Activated gamma-delta T cell (primary cell): ENCODE measurements around the gene C1QTNF1.
"Not testable (repeated sequence)": the region's sequence is repeated elsewhere in the genome, so short reads cannot be mapped to it uniquely, and the experiment has no call there.

Experiments
- DNase-seq: peaks from one replicate; lab custom pipeline; 2025; lab: John Stamatoyannopoulos, UW

Gene C1QTNF1

GRCh38 chr17:79054200-79054960, 30.4 kb downstream of the C1QTNF1 start:
- DNase-seq, result no peak

GRCh38 chr17:79055197-79055596, 31.2 kb downstream of the C1QTNF1 start:
- DNase-seq, result no peak

GRCh38 chr17:79057737-79058385, 33.9 kb downstream of the C1QTNF1 start:
- no peak for DNase-seq

GRCh38 chr17:79062691-79063090, 38.7 kb downstream of the C1QTNF1 start:
- no peak for DNase-seq

- no peak for DNase-seq
These were observed 40.1 kb downstream of the C1QTNF1 start for GRCh38 chr17:79064026-79064425.

GRCh38 chr17:79065105-79065670, 41.2 kb downstream of the C1QTNF1 start:
- DNase-seq, result no peak

GRCh38 chr17:79066963-79067362, 43.0 kb downstream of the C1QTNF1 start:
- no peak for DNase-seq

- DNase-seq, result no peak
These were observed 46.4 kb downstream of the C1QTNF1 start for GRCh38 chr17:79070266-79070880.

GRCh38 chr17:79071161-79071740, 47.3 kb downstream of the C1QTNF1 start:
- no peak for DNase-seq

- no peak for DNase-seq
These were observed 48.6 kb downstream of the C1QTNF1 start for GRCh38 chr17:79072544-79072943.

GRCh38 chr17:79073016-79073705, 49.2 kb downstream of the C1QTNF1 start:
- no peak for DNase-seq

- no peak for DNase-seq
These were observed 49.7 kb downstream of the C1QTNF1 start for GRCh38 chr17:79073706-79074088.

GRCh38 chr17:79074121-79074648, 50.2 kb downstream of the C1QTNF1 start:
- not testable (repeated sequence) for DNase-seq

GRCh38 chr17:79074649-79075445, 50.9 kb downstream of the C1QTNF1 start, which contains the start of gene ENGASE:
ENGASE (plus strand) TSS chr17:79074824; CDS start chr17:79074945, 121 bp downstream.
- DNase-seq, result peak; percentile 93

GRCh38 chr17:79075446-79075750, 51.4 kb downstream of the C1QTNF1 start:
- no peak for DNase-seq

GRCh38 chr17:79075861-79076406, 52.0 kb downstream of the C1QTNF1 start:
- no peak for DNase-seq

GRCh38 chr17:79077587-79077986, 53.6 kb downstream of the C1QTNF1 start:
- DNase-seq, result no peak

- no peak for DNase-seq
These were observed 54.7 kb downstream of the C1QTNF1 start for GRCh38 chr17:79078476-79079190.

GRCh38 chr17:79079421-79080200, 55.6 kb downstream of the C1QTNF1 start:
- no peak for DNase-seq
